HG03469 (cell line): Measurements from ENCODE around the gene LRRC74A.

Experiments used
- ATAC-seq: cut with Tn5 transposase; IDR thresholded peaks from one replicate; pipeline ENCODE4 v1.9.1; 2021; ENCODE audit warnings: mild to moderate bottlenecking, moderate library complexity, moderate number of reproducible peaks; ENCODE audit not compliant: unreplicated experiment

Gene LRRC74A

GRCh38 chr14:76918256-76918781 lies 92.1 kb downstream of the LRRC74A start:
- no peak for ATAC-seq

- no peak for ATAC-seq
Measured at GRCh38 chr14:76918782-76919394, 92.7 kb downstream of the LRRC74A start.
